ENCODE results near the gene SCAP. TPM values are rescaled to one million over a fixed set of nuclear protein-coding genes. Genes with fewer than 3 reads are reported as not detected.

SCAP gene
- total RNA-seq, 1 experiment from 2014 or later = 67.6 TPM

- no peak for TF ChIP-seq ZFX (IDR thresholded peaks at IDR 0.05)
- no peak for TF ChIP-seq POLR2A (IDR thresholded peaks at IDR 0.05; ENCODE audit: borderline replicate concordance, extremely low read depth, insufficient read depth, insufficient read length)
- no peak for TF ChIP-seq SRF (IDR thresholded peaks at IDR 0.05; ENCODE audit: low read depth)
- no peak for TF ChIP-seq FOSL1 (IDR thresholded peaks at IDR 0.05; ENCODE audit: low read depth)
- no peak for TF ChIP-seq MAX (IDR thresholded peaks at IDR 0.05)
- TF ChIP-seq, protein P1, sequence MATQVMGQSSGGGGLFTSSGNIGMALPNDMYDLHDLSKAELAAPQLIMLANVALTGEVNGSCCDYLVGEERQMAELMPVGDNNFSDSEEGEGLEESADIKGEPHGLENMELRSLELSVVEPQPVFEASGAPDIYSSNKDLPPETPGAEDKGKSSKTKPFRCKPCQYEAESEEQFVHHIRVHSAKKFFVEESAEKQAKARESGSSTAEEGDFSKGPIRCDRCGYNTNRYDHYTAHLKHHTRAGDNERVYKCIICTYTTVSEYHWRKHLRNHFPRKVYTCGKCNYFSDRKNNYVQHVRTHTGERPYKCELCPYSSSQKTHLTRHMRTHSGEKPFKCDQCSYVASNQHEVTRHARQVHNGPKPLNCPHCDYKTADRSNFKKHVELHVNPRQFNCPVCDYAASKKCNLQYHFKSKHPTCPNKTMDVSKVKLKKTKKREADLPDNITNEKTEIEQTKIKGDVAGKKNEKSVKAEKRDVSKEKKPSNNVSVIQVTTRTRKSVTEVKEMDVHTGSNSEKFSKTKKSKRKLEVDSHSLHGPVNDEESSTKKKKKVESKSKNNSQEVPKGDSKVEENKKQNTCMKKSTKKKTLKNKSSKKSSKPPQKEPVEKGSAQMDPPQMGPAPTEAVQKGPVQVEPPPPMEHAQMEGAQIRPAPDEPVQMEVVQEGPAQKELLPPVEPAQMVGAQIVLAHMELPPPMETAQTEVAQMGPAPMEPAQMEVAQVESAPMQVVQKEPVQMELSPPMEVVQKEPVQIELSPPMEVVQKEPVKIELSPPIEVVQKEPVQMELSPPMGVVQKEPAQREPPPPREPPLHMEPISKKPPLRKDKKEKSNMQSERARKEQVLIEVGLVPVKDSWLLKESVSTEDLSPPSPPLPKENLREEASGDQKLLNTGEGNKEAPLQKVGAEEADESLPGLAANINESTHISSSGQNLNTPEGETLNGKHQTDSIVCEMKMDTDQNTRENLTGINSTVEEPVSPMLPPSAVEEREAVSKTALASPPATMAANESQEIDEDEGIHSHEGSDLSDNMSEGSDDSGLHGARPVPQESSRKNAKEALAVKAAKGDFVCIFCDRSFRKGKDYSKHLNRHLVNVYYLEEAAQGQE (IDR thresholded peaks at IDR 0.05; ENCODE audit: low read depth) = no peak
These were observed 82.8 kb downstream of the SCAP start (continued) for GRCh38 chr3:47392933-47393332.

DNA sequence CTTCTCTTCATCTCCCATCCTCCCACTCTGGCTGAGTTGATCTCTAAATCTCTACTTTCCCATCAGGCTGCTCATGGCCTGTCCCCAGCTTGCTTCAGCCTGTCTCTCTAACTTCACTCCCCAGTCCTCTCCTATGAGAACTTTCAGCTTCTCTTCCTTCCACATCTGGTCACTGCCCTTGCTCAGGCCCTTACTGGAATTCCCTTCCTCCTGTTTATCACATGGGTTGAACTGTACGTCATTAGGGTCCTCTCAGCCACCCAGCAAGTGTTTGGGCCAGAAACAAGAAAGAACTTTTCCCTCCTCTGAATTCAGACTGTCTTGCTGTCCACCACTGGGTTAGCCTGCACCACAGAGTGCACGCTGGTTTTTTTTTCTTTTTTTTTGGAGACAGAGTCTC is 89.9 kb downstream of the SCAP start:
- Histone ChIP-seq H3K9me2 (ENCODE audit: insufficient read depth) (no peaks in the 10 kb centered on the region), H3K27me3 (ENCODE audit: insufficient read depth, low read length) (no peaks in the 10 kb centered on the region), H2AFZ (ENCODE audit: low read depth, low read length, poor library complexity, severe bottlenecking) (no peak overlapping the region), H3K9me3 (ENCODE audit: control insufficient read depth in 1 of 2, insufficient read depth in 1 of 2, low read depth in 1 of 2, low read length in 2 of 2) (no peaks in the 10 kb centered on the region), H3K36me3 (ENCODE audit: control insufficient read depth in 1 of 2, insufficient read depth in 2 of 2, low read length in 2 of 2) (no peaks in the 10 kb centered on the region; a peak in 1 of 4 replicates), H3K27ac (ENCODE audit: low read depth, low read length) (no peak overlapping the region), H3K4me1 (ENCODE audit: control insufficient read depth in 1 of 2, insufficient read depth in 2 of 2, low read length in 2 of 2) (peaks cover 0 to 9% of the 10 kb centered on the region in 2 experiments; a peak in 1 of 4 replicates), H3K4me3 (replicated peaks in 1 of 2; ENCODE audit: low read depth in 1 of 2, low read length in 2 of 2) (no peak overlapping the region), H3K9ac (ENCODE audit: low read length) (no peak overlapping the region), H4K20me1 (ENCODE audit: insufficient read depth) (no peaks in the 10 kb centered on the region), H3K4me2 (ENCODE audit: low read length) (no peak overlapping the region), H3K79me2 (ENCODE audit: insufficient read depth, low read length) (peaks cover 90% of the 10 kb centered on the region)
- TF ChIP-seq, protein P1 (IDR thresholded peaks at IDR 0.05; ENCODE audit: low read depth) = no peak
- ChIA-PET POLR2A (no interaction called here), RAD21 (ENCODE audit: low non-redundant PET in 1 of 2, low total read pairs in 2 of 2, uncharacterized antibody in 2 of 2, unreplicated experiment in 2 of 2) (no interaction called here), CTCF (no interaction called here)
- DNase-seq (ENCODE audit: low read depth, low spot score) (no peak), ATAC-seq (no peak)
- intact Hi-C loops (cut with micrococcal nuclease) = no loop called here
- no TSS peak for BruUV-seq (replicated peaks)

Data from HCT116 (cell line).